Measurements from ENCODE around the gene FGF1.
A peak's percentile ranks its signal among the peaks of the same experiment; 100 is the strongest.

The FGF1 gene

GRCh38 chr5:142685418-142686209, at the start of gene FGF1:
Gene FGF1 (minus strand): TSS chr5:142686090. CDS start chr5:142614127, 71,963 bp downstream.
- Histone ChIP-seq H3K36me3 (replicated peaks) (no peaks in the 10 kb centered on the region), H3K27me3 (ENCODE audit: low read depth) (no peaks in the 10 kb centered on the region), H3K9me3 (no peaks in the 10 kb centered on the region), H3K4me1 (peaks cover 15% of the 10 kb centered on the region), H3K4me3 (no peak within 1 kb of the TSS)
- no peak for DNase-seq (ENCODE audit: low spot score in 2 of 2)
- in situ Hi-C loops (cut with MboI; ENCODE audit: low sequenced_read_pairs) = loop anchor here (25.0 kb wide), 1 partner anchor 698 kb away; no protein-coding TSS in a partner anchor

- H3K9me3 ChIP-seq = no peaks in the 10 kb centered on the region
- in situ Hi-C loops (cut with MboI; ENCODE audit: low sequenced_read_pairs) = no loop called here
- no peaks in the 10 kb centered on the region for H3K4me1 ChIP-seq
- DNase-seq (ENCODE audit: low spot score in 2 of 2) = no peak
- no peaks in the 10 kb centered on the region for H3K36me3 ChIP-seq (replicated peaks)
- no peaks in the 10 kb centered on the region for H3K27me3 ChIP-seq (ENCODE audit: low read depth)
- no peak overlapping the region for H3K4me3 ChIP-seq
Observed at GRCh38 chr5:142727735-142728047, 41.8 kb upstream of the FGF1 start.

GRCh38 chr5:142726188-142726731, 40.4 kb upstream of the FGF1 start:
- Histone ChIP-seq H3K36me3 (replicated peaks) (no peaks in the 10 kb centered on the region), H3K27me3 (ENCODE audit: low read depth) (no peaks in the 10 kb centered on the region), H3K4me3 (no peak overlapping the region), H3K9me3 (no peaks in the 10 kb centered on the region), H3K4me1 (no peaks in the 10 kb centered on the region)
- DNase-seq (ENCODE audit: low spot score in 2 of 2) = no peak
- in situ Hi-C loops (cut with MboI; ENCODE audit: low sequenced_read_pairs) = no loop called here

GRCh38 chr5:142725231-142726187, 39.6 kb upstream of the FGF1 start:
- DNase-seq (ENCODE audit: low spot score in 2 of 2) = no peak
- in situ Hi-C loops (cut with MboI; ENCODE audit: low sequenced_read_pairs) = no loop called here

GRCh38 chr5:142724821-142725220, 38.9 kb upstream of the FGF1 start:
- Histone ChIP-seq H3K27me3 (ENCODE audit: low read depth) (no peaks in the 10 kb centered on the region), H3K9me3 (no peaks in the 10 kb centered on the region), H3K4me1 (no peaks in the 10 kb centered on the region), H3K4me3 (no peak overlapping the region), H3K36me3 (replicated peaks) (no peaks in the 10 kb centered on the region)
- in situ Hi-C loops (cut with MboI; ENCODE audit: low sequenced_read_pairs) = no loop called here
- DNase-seq (ENCODE audit: low spot score in 2 of 2) = no peak

More at GRCh38 chr5:142725231-142726187, 39.6 kb upstream of the FGF1 start:
- no peaks in the 10 kb centered on the region for H3K36me3 ChIP-seq (replicated peaks)
- no peaks in the 10 kb centered on the region for H3K4me1 ChIP-seq
- no peaks in the 10 kb centered on the region for H3K9me3 ChIP-seq
- no peak overlapping the region for H3K4me3 ChIP-seq
- H3K27me3 ChIP-seq (ENCODE audit: low read depth) = no peaks in the 10 kb centered on the region

- no peak for DNase-seq (ENCODE audit: low spot score in 2 of 2)
- Histone ChIP-seq H3K4me1 (no peaks in the 10 kb centered on the region), H3K27me3 (ENCODE audit: low read depth) (no peaks in the 10 kb centered on the region), H3K4me3 (no peak overlapping the region), H3K9me3 (no peaks in the 10 kb centered on the region), H3K36me3 (replicated peaks) (no peaks in the 10 kb centered on the region)
- in situ Hi-C loops (cut with MboI; ENCODE audit: low sequenced_read_pairs) = no loop called here
Observed at GRCh38 chr5:142722896-142723295, 37.0 kb upstream of the FGF1 start.

- no peaks in the 10 kb centered on the region for H3K4me1 ChIP-seq
- in situ Hi-C loops (cut with MboI; ENCODE audit: low sequenced_read_pairs) = no loop called here
- no peak for DNase-seq (ENCODE audit: low spot score in 2 of 2)
- H3K36me3 ChIP-seq (replicated peaks) = no peaks in the 10 kb centered on the region
- H3K9me3 ChIP-seq = no peaks in the 10 kb centered on the region
- no peaks in the 10 kb centered on the region for H3K27me3 ChIP-seq (ENCODE audit: low read depth)
- no peak overlapping the region for H3K4me3 ChIP-seq
Observed at GRCh38 chr5:142722146-142722545, 36.3 kb upstream of the FGF1 start.

- Histone ChIP-seq H3K9me3 (no peaks in the 10 kb centered on the region), H3K4me3 (no peak overlapping the region), H3K36me3 (replicated peaks) (no peaks in the 10 kb centered on the region), H3K27me3 (ENCODE audit: low read depth) (peaks cover 2% of the 10 kb centered on the region; the same call in 1 of the 2 replicates), H3K4me1 (no peaks in the 10 kb centered on the region)
- in situ Hi-C loops (cut with MboI; ENCODE audit: low sequenced_read_pairs) = no loop called here
- DNase-seq (ENCODE audit: low spot score in 2 of 2) = no peak
Observed at GRCh38 chr5:142720641-142721271, 34.9 kb upstream of the FGF1 start.

- in situ Hi-C loops (cut with MboI; ENCODE audit: low sequenced_read_pairs) = loop anchor here (5.0 kb wide), 1 partner anchor 167 kb away; no protein-coding TSS in a partner anchor
Observed at GRCh38 chr5:142719836-142720370, 34.0 kb upstream of the FGF1 start.

GRCh38 chr5:142717582-142718215, 31.8 kb upstream of the FGF1 start:
- Histone ChIP-seq H3K4me3 (no peak overlapping the region), H3K9me3 (no peaks in the 10 kb centered on the region), H3K36me3 (replicated peaks) (no peaks in the 10 kb centered on the region), H3K4me1 (no peaks in the 10 kb centered on the region; the same call in 1 of the 2 replicates), H3K27me3 (ENCODE audit: low read depth) (peaks cover 2% of the 10 kb centered on the region; the same call in 1 of the 2 replicates)
- no peak for DNase-seq (ENCODE audit: low spot score in 2 of 2)
- in situ Hi-C loops (cut with MboI; ENCODE audit: low sequenced_read_pairs) = loop anchor here (5.0 kb wide), 1 partner anchor 170 kb away; no protein-coding TSS in a partner anchor

More at GRCh38 chr5:142719836-142720370, 34.0 kb upstream of the FGF1 start:
- Histone ChIP-seq H3K9me3 (no peaks in the 10 kb centered on the region), H3K4me1 (no peaks in the 10 kb centered on the region), H3K4me3 (no peak overlapping the region), H3K27me3 (ENCODE audit: low read depth) (peaks cover 2% of the 10 kb centered on the region; the same call in 1 of the 2 replicates), H3K36me3 (replicated peaks) (no peaks in the 10 kb centered on the region)
- DNase-seq (ENCODE audit: low spot score in 2 of 2) = no peak

GRCh38 chr5:142716963-142717362, 31.1 kb upstream of the FGF1 start:
- peak; percentile 46 to 65 for DNase-seq (ENCODE audit: low spot score in 2 of 2)
- no peaks in the 10 kb centered on the region for H3K36me3 ChIP-seq (replicated peaks)
- in situ Hi-C loops (cut with MboI; ENCODE audit: low sequenced_read_pairs) = loop anchor here (5.0 kb wide), 1 partner anchor 170 kb away; no protein-coding TSS in a partner anchor
- peaks cover 2% of the 10 kb centered on the region; the same call in 1 of the 2 replicates for H3K27me3 ChIP-seq (ENCODE audit: low read depth)
- H3K9me3 ChIP-seq = no peaks in the 10 kb centered on the region
- H3K4me1 ChIP-seq = no peaks in the 10 kb centered on the region; the same call in 1 of the 2 replicates
- no peak overlapping the region for H3K4me3 ChIP-seq

- in situ Hi-C loops (cut with MboI; ENCODE audit: low sequenced_read_pairs) = loop anchor here (5.0 kb wide), 1 partner anchor 172 kb away; no protein-coding TSS in a partner anchor
- H3K36me3 ChIP-seq (replicated peaks) = no peaks in the 10 kb centered on the region
- peaks cover 2% of the 10 kb centered on the region; the same call in 1 of the 2 replicates for H3K27me3 ChIP-seq (ENCODE audit: low read depth)
- H3K9me3 ChIP-seq = no peaks in the 10 kb centered on the region
- no peaks in the 10 kb centered on the region; the same call in 1 of the 2 replicates for H3K4me1 ChIP-seq
- DNase-seq (ENCODE audit: low spot score in 2 of 2) = no peak
- no peak overlapping the region for H3K4me3 ChIP-seq
Observed at GRCh38 chr5:142715291-142715690, 29.4 kb upstream of the FGF1 start.

Measured in HAP-1 (cell line).